GM23338 (cell line): ENCODE results near the gene SLCO3A1. TPM values are rescaled to one million over a fixed set of nuclear protein-coding genes. Genes with fewer than 3 reads are reported as not detected.

Experiments used
- ATAC-seq: fragments of 200-7000 bp; cut with Tn5 transposase; 3 replicates; pipeline ENCODE4 v1.9.1; 2020
- DNase-seq: peaks from one replicate; pipeline ENCODE4 v3.0.0-alpha.2; 2015; ENCODE audit warnings: low spot score
- H2AFZ ChIP-seq: fragments of 200-600 bp; sonication (generic); 2 replicates; pipeline ENCODE4 v1.8.0; 2016; ENCODE audit warnings: antibody characterized with exemption, mild to moderate bottlenecking, moderate library complexity
- H3F3A ChIP-seq: fragments of 200-600 bp; sonication (generic); replicated peaks from 2 replicates; pipeline ENCODE4 v1.8.0; 2017; ENCODE audit warnings: antibody characterized with exemption, mixed run types, low read depth
- H3K27ac ChIP-seq: fragments of 200-600 bp; sonication (generic); 2 replicates; pipeline ENCODE4 v1.6.1; 2016; ENCODE audit warnings: low read depth
- H3K27me3 ChIP-seq: fragments of 200-600 bp; sonication (generic); 2 replicates; pipeline ENCODE4 v1.8.0; 2016; ENCODE audit warnings: mild to moderate bottlenecking, mixed run types, moderate library complexity; ENCODE audit not compliant: insufficient read depth
- H3K36me3 ChIP-seq: fragments of 200-600 bp; sonication (generic); 2 replicates; pipeline ENCODE4 v1.8.0; 2016; ENCODE audit warnings: mild to moderate bottlenecking; ENCODE audit not compliant: insufficient read depth
- H3K4me1 ChIP-seq: fragments of 200-600 bp; sonication (generic); 2 replicates; pipeline ENCODE4 v1.8.0; 2016; ENCODE audit warnings: mild to moderate bottlenecking, moderate library complexity; ENCODE audit not compliant: insufficient read depth
- H3K4me2 ChIP-seq: fragments of 200-600 bp; sonication (generic); 2 replicates; pipeline ENCODE4 v1.7.1; 2017; ENCODE audit warnings: mixed run types
- H3K4me3 ChIP-seq: fragments of 200-600 bp; sonication (generic); 2 replicates; pipeline ENCODE4 v1.6.1; 2016; ENCODE audit warnings: mixed run types
- H3K79me2 ChIP-seq: fragments of 200-600 bp; sonication (generic); replicated peaks from 2 replicates; pipeline ENCODE4 v1.8.0; 2017; ENCODE audit warnings: mild to moderate bottlenecking; ENCODE audit not compliant: insufficient read depth
- H3K9me2 ChIP-seq: fragments of 200-600 bp; sonication (generic); 2 replicates; pipeline ENCODE4 v1.8.0; 2017; ENCODE audit not compliant: insufficient read depth
- H4K20me1 ChIP-seq: fragments of 200-600 bp; sonication (generic); replicated peaks from 2 replicates; pipeline ENCODE4 v1.8.0; 2017; ENCODE audit warnings: mild to moderate bottlenecking; ENCODE audit not compliant: insufficient read depth
- H3K27ac Mint-ChIP-seq: 2 replicates; pipeline ENCODE4 v1.8.0; 2020; ENCODE audit warnings: inconsistent platforms, mild to moderate bottlenecking, moderate library complexity, mixed read lengths
- H3K27me3 Mint-ChIP-seq: 3 replicates; pipeline ENCODE4 v1.8.0; 2022; ENCODE audit warnings: low read depth, mild to moderate bottlenecking, moderate library complexity, mixed read lengths, inconsistent platforms; ENCODE audit not compliant: insufficient read depth, poor library complexity
- H3K36me3 Mint-ChIP-seq: 3 replicates; pipeline ENCODE4 v1.8.0; 2021; ENCODE audit warnings: low read depth, mild to moderate bottlenecking, inconsistent platforms, moderate library complexity, mixed read lengths
- H3K4me1 Mint-ChIP-seq: 3 replicates; pipeline ENCODE4 v1.8.0; 2020; ENCODE audit warnings: mild to moderate bottlenecking, inconsistent platforms, mixed read lengths
- H3K4me3 Mint-ChIP-seq: 3 replicates; pipeline ENCODE4 v1.8.0; 2021; ENCODE audit warnings: moderate library complexity, mild to moderate bottlenecking, inconsistent platforms, mixed read lengths
- H3K9me3 Mint-ChIP-seq: 3 replicates; pipeline ENCODE4 v1.8.0; 2020; ENCODE audit warnings: moderate library complexity, mild to moderate bottlenecking, inconsistent platforms, mixed read lengths
- CREB1 ChIP-seq: fragments of 250-450 bp; sonication (Bioruptor Pico); IDR thresholded peaks from 2 replicates; pipeline ENCODE4 v1.5.0; 2020; ENCODE audit warnings: low read depth, mild to moderate bottlenecking, moderate library complexity
- CTCF ChIP-seq, 2 experiments: fragments of 200-600 bp in 1 of 2; sonication (generic) in 1 of 2; conservative IDR thresholded peaks; 2 replicates each; pipeline versions ENCODE4 v1.5.1 to v1.6.1; 2016 to 2017; ENCODE audit warnings: antibody characterized with exemption in 2 of 2, low read depth in 2 of 2, mild to moderate bottlenecking in 2 of 2, moderate library complexity in 1 of 2
- ETS1 ChIP-seq: IDR thresholded peaks from 2 replicates; pipeline ENCODE4 v1.6.1; 2016; ENCODE audit warnings: antibody characterized with exemption
- EZH2 ChIP-seq: fragments of 200-600 bp; sonication (generic); IDR thresholded peaks from one replicate; pipeline ENCODE4 v1.8.0; 2017; ENCODE audit warnings: antibody characterized with exemption, mild to moderate bottlenecking, low read depth; ENCODE audit not compliant: unreplicated experiment
- EZH2phosphoT487 ChIP-seq: fragments of 200-600 bp; sonication (generic); IDR thresholded peaks from one replicate; pipeline ENCODE4 v1.8.1; 2018; ENCODE audit warnings: antibody characterized with exemption; ENCODE audit not compliant: unreplicated experiment
- JUNB ChIP-seq: IDR thresholded peaks from one replicate; pipeline ENCODE4 v1.6.1; 2016; ENCODE audit warnings: antibody characterized with exemption; ENCODE audit not compliant: unreplicated experiment
- NANOG ChIP-seq: IDR thresholded peaks from 2 replicates; pipeline ENCODE4 v1.6.1; 2016; ENCODE audit warnings: antibody characterized with exemption, borderline replicate concordance
- POLR2AphosphoS5 ChIP-seq: IDR thresholded peaks from 2 replicates; pipeline ENCODE4 v1.6.1; 2016; ENCODE audit warnings: antibody characterized with exemption, low read depth
- STAT1 ChIP-seq: IDR thresholded peaks from one replicate; pipeline ENCODE4 v1.6.1; 2016; ENCODE audit warnings: antibody characterized with exemption; ENCODE audit not compliant: unreplicated experiment
- ZNF114 ChIP-seq: fragments of 250-450 bp; sonication (Bioruptor Pico); IDR thresholded peaks from 2 replicates; pipeline ENCODE4 v1.5.0; 2020; ENCODE audit warnings: mild to moderate bottlenecking, moderate library complexity
- ZNF331 ChIP-seq: fragments of 250-450 bp; sonication (Bioruptor Pico); IDR thresholded peaks from 2 replicates; pipeline ENCODE4 v1.5.0; 2020; ENCODE audit warnings: low read depth, mild to moderate bottlenecking, moderate library complexity
- ZNF462 ChIP-seq: fragments of 250-450 bp; sonication (Bioruptor Pico); IDR thresholded peaks from 2 replicates; pipeline ENCODE4 v1.5.0; 2020; ENCODE audit warnings: mild to moderate bottlenecking, moderate library complexity
- polyA plus RNA-seq: library from polyadenylated mRNA; unstranded; fragments of >200 nt; fragmentation: Nextera tagmentation; extraction: Ambion mirVana; gene quantifications from 2 replicates; pipeline ENCODE4 v1.2.1, GENCODE V29; 2016
- total RNA-seq: library from RNA; depleted of rRNA; stranded (reverse); fragments of >200 nt; shearing (Covaris generic); gene quantifications from 2 replicates; pipeline ENCODE4 v1.2.3, GENCODE V29; 2014
- TF ChIP-seq, protein P1 (sequence below): IDR thresholded peaks from one replicate; pipeline ENCODE4 v1.6.1; 2018; ENCODE audit warnings: antibody characterized with exemption; ENCODE audit not compliant: unreplicated experiment

The SLCO3A1 gene
- total and polyA plus RNA-seq, 2 experiments from 2014 or later: 7.3 to 9.4 TPM

- H3K4me1 Mint-ChIP-seq: peaks cover 14% of the 10 kb centered on the region
- H3K27ac ChIP-seq: no peak overlapping the region
- no peaks in the 10 kb centered on the region for H3K9me3 Mint-ChIP-seq
- peaks cover 3% of the 10 kb centered on the region; the same call in 1 of the 2 replicates for H3K9me2 ChIP-seq
- TF ChIP-seq ETS1 (no peak), NANOG (no peak), POLR2AphosphoS5 (no peak), STAT1 (no peak), ZNF462 (no peak), CTCF (conservative IDR thresholded peaks at IDR 0.05; ENCODE audit: low read depth in 2 of 2) (no peak), CREB1 (CRISPR knock-in tag) (no peak), ZNF331 (no peak), EZH2 (no peak), ZNF114 (no peak), EZH2phosphoT487 (no peak), JUNB (no peak)
- TF ChIP-seq, protein P1, sequence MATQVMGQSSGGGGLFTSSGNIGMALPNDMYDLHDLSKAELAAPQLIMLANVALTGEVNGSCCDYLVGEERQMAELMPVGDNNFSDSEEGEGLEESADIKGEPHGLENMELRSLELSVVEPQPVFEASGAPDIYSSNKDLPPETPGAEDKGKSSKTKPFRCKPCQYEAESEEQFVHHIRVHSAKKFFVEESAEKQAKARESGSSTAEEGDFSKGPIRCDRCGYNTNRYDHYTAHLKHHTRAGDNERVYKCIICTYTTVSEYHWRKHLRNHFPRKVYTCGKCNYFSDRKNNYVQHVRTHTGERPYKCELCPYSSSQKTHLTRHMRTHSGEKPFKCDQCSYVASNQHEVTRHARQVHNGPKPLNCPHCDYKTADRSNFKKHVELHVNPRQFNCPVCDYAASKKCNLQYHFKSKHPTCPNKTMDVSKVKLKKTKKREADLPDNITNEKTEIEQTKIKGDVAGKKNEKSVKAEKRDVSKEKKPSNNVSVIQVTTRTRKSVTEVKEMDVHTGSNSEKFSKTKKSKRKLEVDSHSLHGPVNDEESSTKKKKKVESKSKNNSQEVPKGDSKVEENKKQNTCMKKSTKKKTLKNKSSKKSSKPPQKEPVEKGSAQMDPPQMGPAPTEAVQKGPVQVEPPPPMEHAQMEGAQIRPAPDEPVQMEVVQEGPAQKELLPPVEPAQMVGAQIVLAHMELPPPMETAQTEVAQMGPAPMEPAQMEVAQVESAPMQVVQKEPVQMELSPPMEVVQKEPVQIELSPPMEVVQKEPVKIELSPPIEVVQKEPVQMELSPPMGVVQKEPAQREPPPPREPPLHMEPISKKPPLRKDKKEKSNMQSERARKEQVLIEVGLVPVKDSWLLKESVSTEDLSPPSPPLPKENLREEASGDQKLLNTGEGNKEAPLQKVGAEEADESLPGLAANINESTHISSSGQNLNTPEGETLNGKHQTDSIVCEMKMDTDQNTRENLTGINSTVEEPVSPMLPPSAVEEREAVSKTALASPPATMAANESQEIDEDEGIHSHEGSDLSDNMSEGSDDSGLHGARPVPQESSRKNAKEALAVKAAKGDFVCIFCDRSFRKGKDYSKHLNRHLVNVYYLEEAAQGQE: no peak
- no peak for DNase-seq
- no peaks in the 10 kb centered on the region for H3K36me3 ChIP-seq
- ATAC-seq: no peak
- no peak overlapping the region for H3K4me2 ChIP-seq
- no peaks in the 10 kb centered on the region for H3K27me3 ChIP-seq
- H3K4me3 Mint-ChIP-seq: no peak overlapping the region
- no peaks in the 10 kb centered on the region for H3K27me3 Mint-ChIP-seq
- H3K4me3 ChIP-seq: no peak overlapping the region
- no peaks in the 10 kb centered on the region for H3K79me2 ChIP-seq
- no peak overlapping the region for H2AFZ ChIP-seq
- no peaks in the 10 kb centered on the region for H4K20me1 ChIP-seq
- H3K27ac Mint-ChIP-seq: no peak overlapping the region
- no peaks in the 10 kb centered on the region for H3K36me3 Mint-ChIP-seq
- H3K4me1 ChIP-seq: peaks cover 12% of the 10 kb centered on the region
- H3F3A ChIP-seq: no peaks in the 10 kb centered on the region
These were observed 27.1 kb upstream of the SLCO3A1 start for GRCh38 chr15:91826443-91826842.
